ENCODE measurements around the gene MISP3.

DNA sequence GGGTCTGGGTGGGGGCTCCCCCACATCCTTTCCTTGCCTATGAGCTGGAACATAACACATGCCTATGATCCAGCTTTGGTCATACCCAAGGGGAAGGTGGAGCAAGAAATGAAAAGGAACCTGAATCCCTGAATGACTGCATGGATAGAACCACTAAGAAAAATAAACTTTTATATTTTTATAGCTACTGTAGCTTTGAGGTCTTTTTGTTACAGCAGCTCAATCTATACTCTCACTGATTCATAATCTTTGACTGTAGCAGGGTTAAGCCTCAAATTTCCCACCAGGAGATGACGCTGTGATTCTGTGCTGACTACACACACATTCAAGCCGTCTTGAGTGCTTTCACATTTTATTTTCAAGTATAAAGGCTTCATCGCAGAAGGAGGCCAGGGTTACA, 19.6 kb upstream of the MISP3 start:
- TF ChIP-seq, protein P1, sequence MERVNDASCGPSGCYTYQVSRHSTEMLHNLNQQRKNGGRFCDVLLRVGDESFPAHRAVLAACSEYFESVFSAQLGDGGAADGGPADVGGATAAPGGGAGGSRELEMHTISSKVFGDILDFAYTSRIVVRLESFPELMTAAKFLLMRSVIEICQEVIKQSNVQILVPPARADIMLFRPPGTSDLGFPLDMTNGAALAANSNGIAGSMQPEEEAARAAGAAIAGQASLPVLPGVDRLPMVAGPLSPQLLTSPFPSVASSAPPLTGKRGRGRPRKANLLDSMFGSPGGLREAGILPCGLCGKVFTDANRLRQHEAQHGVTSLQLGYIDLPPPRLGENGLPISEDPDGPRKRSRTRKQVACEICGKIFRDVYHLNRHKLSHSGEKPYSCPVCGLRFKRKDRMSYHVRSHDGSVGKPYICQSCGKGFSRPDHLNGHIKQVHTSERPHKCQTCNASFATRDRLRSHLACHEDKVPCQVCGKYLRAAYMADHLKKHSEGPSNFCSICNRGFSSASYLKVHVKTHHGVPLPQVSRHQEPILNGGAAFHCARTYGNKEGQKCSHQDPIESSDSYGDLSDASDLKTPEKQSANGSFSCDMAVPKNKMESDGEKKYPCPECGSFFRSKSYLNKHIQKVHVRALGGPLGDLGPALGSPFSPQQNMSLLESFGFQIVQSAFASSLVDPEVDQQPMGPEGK (CRISPR knock-in tag; IDR thresholded peaks at IDR 0.05; ENCODE audit: borderline replicate concordance), result no peak
- TF ChIP-seq ZFP30 (CRISPR knock-in tag; IDR thresholded peaks at IDR 0.05) (no peak), ZC3H10 (CRISPR knock-in tag; IDR thresholded peaks at IDR 0.05) (no peak), TCF4 (CRISPR knock-in tag; IDR thresholded peaks at IDR 0.05; ENCODE audit: borderline replicate concordance) (no peak), ZFP3 (CRISPR knock-in tag; IDR thresholded peaks at IDR 0.05) (no peak), RARB (CRISPR knock-in tag; IDR thresholded peaks at IDR 0.05) (no peak)

All from SK-N-SH treated with all-trans-retinoic acid at 6 μM for 48 hours (cell line).